Gastrocnemius medialis (tissue), 4 donors: ENCODE data around the gene DMAC1. TPM values are rescaled to one million over a fixed set of nuclear protein-coding genes. Genes with fewer than 3 reads are reported as not detected.

Experiments
- ATAC-seq, 2 donors: fragments of 150-250 bp; one replicate each; pipeline ENCODE4 v1.9.1; 2016
- DNase-seq, 2 donors: peaks; one replicate each; pipeline ENCODE4 v3.0.0-alpha.2; 2019
- H3K27ac ChIP-seq, 4 donors: fragments of 200-600 bp; sonication (generic); 1 replicate in 1 of 4; 2 replicates in 3 of 4; pipeline ENCODE4 v1.5.1; 2016 to 2018; ENCODE audit warnings: mild to moderate bottlenecking in 2 of 4, moderate library complexity in 1 of 4
- H3K27me3 ChIP-seq, 3 donors: fragments of 200-600 bp; sonication (generic) in 2 of 3; 1 replicate in 1 of 3; 2 replicates in 2 of 3; pipeline versions ENCODE4 v1.5.1 to v1.6.0; 2016 to 2019; ENCODE audit warnings: mild to moderate bottlenecking in 1 of 3, moderate library complexity in 1 of 3
- H3K36me3 ChIP-seq, 2 donors: fragments of 200-600 bp; sonication (generic) in 1 of 2; one replicate each; pipeline ENCODE4 v1.5.1; 2017 to 2018
- H3K4me1 ChIP-seq, 2 donors: fragments of 200-600 bp; sonication (generic) in 1 of 2; one replicate each; pipeline ENCODE4 v1.5.1; 2016 to 2017; ENCODE audit warnings: mild to moderate bottlenecking in 2 of 2
- H3K4me3 ChIP-seq, 4 donors: fragments of 200-600 bp; sonication (generic) in 3 of 4; 1 replicate in 1 of 4; 2 replicates in 3 of 4; pipeline ENCODE4 v1.5.1; 2016 to 2019; ENCODE audit warnings: mild to moderate bottlenecking in 2 of 4
- H3K9me3 ChIP-seq, 3 donors: fragments of 200-600 bp; sonication (generic) in 2 of 3; 1 replicate in 1 of 3; 2 replicates in 2 of 3; pipeline ENCODE4 v1.5.1; 2016 to 2019
- CTCF ChIP-seq, 5 experiments: fragments of 450-650 bp in 3 of 5; fragments of 200-600 bp in 2 of 5; sonication (generic) in 2 of 5; IDR thresholded peaks in 4 of 5; conservative IDR thresholded peaks in 1 of 5; 1 replicate in 4 of 5; 2 replicates in 1 of 5; pipeline ENCODE4 v1.5.1; 2016 to 2019; ENCODE audit warnings: antibody characterized with exemption in 5 of 5, mild to moderate bottlenecking in 3 of 5, moderate library complexity in 3 of 5
- POLR2A ChIP-seq, 2 donors: fragments of 450-650 bp; IDR thresholded peaks; one replicate each; pipeline ENCODE4 v1.6.1; 2017; ENCODE audit warnings: antibody characterized with exemption in 2 of 2, mild to moderate bottlenecking in 2 of 2, moderate library complexity in 2 of 2
- in situ Hi-C, 4 donors: fragments of 200-750 bp; cut with MboI; loops; one replicate each; pipeline versions ENCODE4 v1.15.0 to v1.8.0; 2017; ENCODE audit warnings: low sequenced_read_pairs in 4 of 4
- intact Hi-C: fragments of 100-400 bp; cut with DNase I; formaldehyde crosslinking; loops from one replicate; pipeline ENCODE4 v1.15.1; 2023; ENCODE audit warnings: low total_unique reads
- total RNA-seq, 4 donors: library from RNA; depleted of rRNA; stranded (reverse); fragments of >200 nt; gene quantifications; one replicate each; pipeline versions ENCODE4 v1.1.0 to v1.2.3, GENCODE V29; 2016

DMAC1 gene
- total RNA-seq, 4 donors from 2014 or later, result 15.6 to 23.4 (median 21.2) TPM

GRCh38 chr9:7823651-7824050 lies 24.1 kb upstream of the DMAC1 start:
- intact Hi-C loops, result no loop called here
- Histone ChIP-seq H3K36me3 (no peaks in the 10 kb centered on the region), H3K9me3 (no peaks in the 10 kb centered on the region), H3K4me3 (no peak overlapping the region), H3K27ac (no peak overlapping the region), H3K27me3 (no peaks in the 10 kb centered on the region), H3K4me1 (no peaks in the 10 kb centered on the region)
- ATAC-seq (no peak), DNase-seq (no peak)
- in situ Hi-C loops, result no loop called here
- no peak for TF ChIP-seq CTCF (IDR thresholded peaks at IDR 0.05 in 4 of 5, conservative IDR thresholded peaks at IDR 0.05 in 1 of 5)

- Histone ChIP-seq H3K36me3 (no peaks in the 10 kb centered on the region), H3K27me3 (no peaks in the 10 kb centered on the region), H3K27ac (no peak overlapping the region), H3K4me1 (no peaks in the 10 kb centered on the region), H3K4me3 (no peak overlapping the region), H3K9me3 (no peaks in the 10 kb centered on the region)
- in situ Hi-C loops (no loop called here), intact Hi-C loops (no loop called here)
- DNase-seq, result no peak
- TF ChIP-seq POLR2A (IDR thresholded peaks at IDR 0.05) (no peak), CTCF (IDR thresholded peaks at IDR 0.05 in 4 of 5, conservative IDR thresholded peaks at IDR 0.05 in 1 of 5) (no peak)
- no peak for ATAC-seq
Observed at GRCh38 chr9:7819984-7820383, 20.4 kb upstream of the DMAC1 start.

- in situ Hi-C loops (no loop called here), intact Hi-C loops (no loop called here)
- DNase-seq, result no peak
Observed at GRCh38 chr9:7816021-7816420, 16.4 kb upstream of the DMAC1 start.

GRCh38 chr9:7813030-7813429 lies 13.5 kb upstream of the DMAC1 start:
- no peaks in the 10 kb centered on the region for H3K9me3 ChIP-seq
- no peaks in the 10 kb centered on the region for H3K27me3 ChIP-seq
- no peak for DNase-seq
- in situ Hi-C loops (no loop called here), intact Hi-C loops (no loop called here)
- H3K4me1 ChIP-seq, result no peaks in the 10 kb centered on the region
- no peaks in the 10 kb centered on the region for H3K36me3 ChIP-seq
- H3K27ac ChIP-seq, result no peak overlapping the region
- ATAC-seq, result no peak
- H3K4me3 ChIP-seq, result no peak overlapping the region
- TF ChIP-seq POLR2A (IDR thresholded peaks at IDR 0.05) (no peak), CTCF (IDR thresholded peaks at IDR 0.05 in 4 of 5, conservative IDR thresholded peaks at IDR 0.05 in 1 of 5) (no peak)

More at GRCh38 chr9:7816021-7816420, 16.4 kb upstream of the DMAC1 start:
- no peak for ATAC-seq
- no peaks in the 10 kb centered on the region for H3K36me3 ChIP-seq
- no peak overlapping the region for H3K27ac ChIP-seq
- no peaks in the 10 kb centered on the region for H3K27me3 ChIP-seq
- TF ChIP-seq CTCF (IDR thresholded peaks at IDR 0.05 in 4 of 5, conservative IDR thresholded peaks at IDR 0.05 in 1 of 5), result no peak
- no peak for TF ChIP-seq POLR2A (IDR thresholded peaks at IDR 0.05)
- no peaks in the 10 kb centered on the region for H3K9me3 ChIP-seq
- H3K4me1 ChIP-seq, result no peaks in the 10 kb centered on the region
- H3K4me3 ChIP-seq, result no peak overlapping the region

GRCh38 chr9:7811677-7812076 lies 12.1 kb upstream of the DMAC1 start:
- H3K36me3 ChIP-seq, result no peaks in the 10 kb centered on the region
- no peaks in the 10 kb centered on the region for H3K27me3 ChIP-seq
- H3K9me3 ChIP-seq, result no peaks in the 10 kb centered on the region
- intact Hi-C loops, result no loop called here
- no peak overlapping the region for H3K27ac ChIP-seq
- DNase-seq (no peak), ATAC-seq (no peak)
- TF ChIP-seq CTCF (IDR thresholded peaks at IDR 0.05 in 4 of 5, conservative IDR thresholded peaks at IDR 0.05 in 1 of 5) (no peak), POLR2A (IDR thresholded peaks at IDR 0.05) (no peak)
- in situ Hi-C loops, result no loop called here
- no peak overlapping the region for H3K4me3 ChIP-seq
- H3K4me1 ChIP-seq, result no peaks in the 10 kb centered on the region
